Right forelimb (tissue), 1 donor: ENCODE data around the gene PAXX.

Experiments used
- DNase-seq: peaks from one replicate; pipeline ENCODE4 v3.0.0-alpha.2; 2018

PAXX gene

GRCh38 chr9:137006116-137007003, 14.1 kb downstream of the PAXX start:
- DNase-seq, result no peak

- DNase-seq, result no peak
These were observed 15.0 kb downstream of the PAXX start for GRCh38 chr9:137007108-137007815.

- DNase-seq, result no peak
These were observed 15.6 kb downstream of the PAXX start for GRCh38 chr9:137007816-137008270.

- no peak for DNase-seq
These were observed 16.1 kb downstream of the PAXX start for GRCh38 chr9:137008312-137008711.

GRCh38 chr9:137009217-137009616, 17.0 kb downstream of the PAXX start:
- DNase-seq, result no peak

- DNase-seq, result no peak
These were observed 17.9 kb downstream of the PAXX start for GRCh38 chr9:137009938-137010732.

GRCh38 chr9:137011156-137011555, 18.9 kb downstream of the PAXX start:
- DNase-seq, result no peak

- DNase-seq, result no peak
These were observed 19.9 kb downstream of the PAXX start for GRCh38 chr9:137011907-137012675.

GRCh38 chr9:137012694-137013570, 20.7 kb downstream of the PAXX start:
- DNase-seq, result no peak

- no peak for DNase-seq
These were observed 21.3 kb downstream of the PAXX start for GRCh38 chr9:137013571-137013940.

GRCh38 chr9:137014166-137014565, 21.9 kb downstream of the PAXX start:
- no peak for DNase-seq

GRCh38 chr9:137014776-137015539, 22.7 kb downstream of the PAXX start:
- DNase-seq, result no peak

- no peak for DNase-seq
These were observed 23.3 kb downstream of the PAXX start for GRCh38 chr9:137015540-137015930.

GRCh38 chr9:137015976-137016375, 23.8 kb downstream of the PAXX start:
- DNase-seq, result no peak

GRCh38 chr9:137016436-137016835, 24.2 kb downstream of the PAXX start:
- DNase-seq, result no peak

GRCh38 chr9:137017071-137017470, 24.8 kb downstream of the PAXX start:
- DNase-seq, result no peak

- no peak for DNase-seq
These were observed 25.7 kb downstream of the PAXX start for GRCh38 chr9:137017791-137018497.

- DNase-seq, result no peak
These were observed 26.7 kb downstream of the PAXX start for GRCh38 chr9:137018761-137019559.
